Right lobe of liver (tissue), 6 donors: ENCODE data around the gene TMEM44. TPM values are rescaled to one million over a fixed set of nuclear protein-coding genes. Genes with fewer than 3 reads are reported as not detected.

ENCODE experiments used
- ATAC-seq, 4 donors: fragments of 200-7000 bp; cut with Tn5 transposase; one replicate each; pipeline ENCODE4 v1.9.1; 2020; ENCODE audit warnings: mild to moderate bottlenecking in 4 of 4, moderate library complexity in 4 of 4
- DNase-seq, 3 donors: peaks; one replicate each; pipeline ENCODE4 v3.0.0-alpha.2; 2020
- H3K27ac ChIP-seq, 3 donors: fragments of 200-600 bp; one replicate each; pipeline ENCODE4 v1.8.0; 2022
- H3K27me3 ChIP-seq, 2 donors: fragments of 200-600 bp; one replicate each; pipeline ENCODE4 v1.8.0; 2022
- H3K36me3 ChIP-seq, 4 donors: fragments of 200-600 bp; sonication (generic) in 1 of 4; one replicate each; pipeline versions ENCODE4 v1.5.1 to v1.8.0; 2017 to 2022; ENCODE audit warnings: control low read depth in 1 of 4
- H3K4me1 ChIP-seq, 4 donors: fragments of 200-600 bp; sonication (generic) in 1 of 4; one replicate each; pipeline versions ENCODE4 v1.5.1 to v1.8.0; 2017 to 2022; ENCODE audit warnings: control low read depth in 1 of 4
- H3K4me3 ChIP-seq, 3 donors: fragments of 200-600 bp; one replicate each; pipeline ENCODE4 v1.8.0; 2022
- H3K9me3 ChIP-seq, 4 donors: fragments of 200-600 bp; sonication (generic) in 1 of 4; one replicate each; pipeline versions ENCODE4 v1.5.1 to v1.8.0; 2017 to 2022; ENCODE audit warnings: control low read depth in 1 of 4
- POLR2A ChIP-seq: fragments of 450-650 bp; IDR thresholded peaks from one replicate; pipeline ENCODE4 v1.6.1; 2017; ENCODE audit warnings: antibody characterized with exemption, mild to moderate bottlenecking
- WGBS: methylation state at CpG from one replicate; pipeline ENCODE4 v1.1.6; 2018; ENCODE audit warnings: low coverage, low lambda C conversion rate; ENCODE audit not compliant: insufficient coverage; ENCODE audit errors: missing lambda C conversion rate; 5-methylcytosine and 5-hydroxymethylcytosine counted together
- intact Hi-C, 2 donors: fragments of 100-400 bp; cut with DNase I; formaldehyde crosslinking; loops; one replicate each; pipeline versions ENCODE4 v1.11.2 to v1.14.1; 2022
- total RNA-seq, 6 experiments: library from RNA; depleted of rRNA in 2 of 6; stranded (reverse); fragments of >200 nt in 2 of 6; fragmentation: NEBNext Ultra II Directional in 3 of 6; extraction: Animal tissue kit (Norgen Biotek cat#: 25700) in 3 of 6; gene quantifications; one replicate each; pipeline versions ENCODE4 v1.1.0 to v1.2.4, GENCODE V29; 2016 to 2023
- TF ChIP-seq, protein P1 (sequence below), 4 donors: fragments of 200-600 bp in 3 of 4; fragments of 450-650 bp in 1 of 4; IDR thresholded peaks; one replicate each; pipeline versions ENCODE4 v1.5.1 to v1.8.0; 2016 to 2022; ENCODE audit warnings: antibody characterized with exemption in 4 of 4, mild to moderate bottlenecking in 2 of 4
- donor health status: DM: no; HTN: yes; CAD: no.
- donor health status: DM: no; HTN: no; CAD: no.
- donor health status: DM: no; HTN: no; CAD: no.
- donor health status: DM: no; HTN: yes; CAD: no.
- donor health status: DM: no; HTN: yes; CAD: no.

The TMEM44 gene
- total RNA-seq, 6 experiments from 2014 or later, result 2.2 to 6.8 (median 4.2) TPM

DNA sequence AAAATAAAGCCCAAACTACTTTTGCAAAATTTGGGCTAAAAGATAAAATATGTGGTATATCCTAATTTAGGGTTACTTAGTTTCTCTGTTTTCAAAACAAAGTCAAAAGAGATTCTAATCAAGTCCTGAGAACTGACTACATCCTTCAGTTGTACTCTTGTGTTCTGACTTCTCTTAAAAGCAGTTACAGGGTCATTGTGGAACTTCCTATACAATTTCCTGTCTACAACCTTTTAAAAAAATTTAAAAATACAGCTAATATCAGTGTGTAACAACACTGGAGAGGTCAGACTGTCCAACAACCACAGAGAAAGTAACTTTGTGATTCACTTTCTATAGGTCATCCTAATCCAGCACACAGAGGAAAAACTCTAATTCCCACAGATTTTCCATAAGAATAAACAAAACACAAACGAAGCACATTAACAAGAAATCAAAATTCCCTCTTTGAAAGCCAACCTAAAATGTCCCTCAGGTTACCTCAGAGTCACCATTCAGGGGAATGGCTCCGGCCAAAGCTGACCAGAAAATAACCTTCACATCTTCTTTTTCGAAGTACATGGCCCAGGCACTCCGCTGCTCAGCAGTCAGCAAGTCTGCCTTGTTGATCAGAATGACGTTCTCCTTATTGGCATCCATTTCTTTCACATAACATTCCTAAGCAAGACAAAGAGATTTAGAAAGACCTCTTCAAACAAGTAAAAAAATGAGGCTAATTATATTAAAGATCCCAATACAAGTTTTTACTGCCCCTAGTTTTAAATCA, 25.4 kb upstream of the TMEM44 start:
- H3K9me3 ChIP-seq, result no peaks in the 10 kb centered on the region
- H3K4me1 ChIP-seq, result no peaks in the 10 kb centered on the region
- no peak for TF ChIP-seq POLR2A
- TF ChIP-seq, protein P1, sequence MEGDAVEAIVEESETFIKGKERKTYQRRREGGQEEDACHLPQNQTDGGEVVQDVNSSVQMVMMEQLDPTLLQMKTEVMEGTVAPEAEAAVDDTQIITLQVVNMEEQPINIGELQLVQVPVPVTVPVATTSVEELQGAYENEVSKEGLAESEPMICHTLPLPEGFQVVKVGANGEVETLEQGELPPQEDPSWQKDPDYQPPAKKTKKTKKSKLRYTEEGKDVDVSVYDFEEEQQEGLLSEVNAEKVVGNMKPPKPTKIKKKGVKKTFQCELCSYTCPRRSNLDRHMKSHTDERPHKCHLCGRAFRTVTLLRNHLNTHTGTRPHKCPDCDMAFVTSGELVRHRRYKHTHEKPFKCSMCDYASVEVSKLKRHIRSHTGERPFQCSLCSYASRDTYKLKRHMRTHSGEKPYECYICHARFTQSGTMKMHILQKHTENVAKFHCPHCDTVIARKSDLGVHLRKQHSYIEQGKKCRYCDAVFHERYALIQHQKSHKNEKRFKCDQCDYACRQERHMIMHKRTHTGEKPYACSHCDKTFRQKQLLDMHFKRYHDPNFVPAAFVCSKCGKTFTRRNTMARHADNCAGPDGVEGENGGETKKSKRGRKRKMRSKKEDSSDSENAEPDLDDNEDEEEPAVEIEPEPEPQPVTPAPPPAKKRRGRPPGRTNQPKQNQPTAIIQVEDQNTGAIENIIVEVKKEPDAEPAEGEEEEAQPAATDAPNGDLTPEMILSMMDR (IDR thresholded peaks at IDR 0.05), result no peak
- 67% methylated on average over 5 of the region's 5 CpGs for WGBS
- H3K27me3 ChIP-seq, result no peaks in the 10 kb centered on the region
- H3K36me3 ChIP-seq, result peaks cover 0 to 49% (median 27%) of the 10 kb centered on the region in 4 donors
- H3K4me3 ChIP-seq, result no peak overlapping the region
- DNase-seq, result no peak
- ATAC-seq, result peak; percentile 38 to 72 (median 53)
- intact Hi-C loops, result no loop called here
- H3K27ac ChIP-seq, result peak overlapping the region in 2 of 3 donors; percentile 13 to 23

DNA sequence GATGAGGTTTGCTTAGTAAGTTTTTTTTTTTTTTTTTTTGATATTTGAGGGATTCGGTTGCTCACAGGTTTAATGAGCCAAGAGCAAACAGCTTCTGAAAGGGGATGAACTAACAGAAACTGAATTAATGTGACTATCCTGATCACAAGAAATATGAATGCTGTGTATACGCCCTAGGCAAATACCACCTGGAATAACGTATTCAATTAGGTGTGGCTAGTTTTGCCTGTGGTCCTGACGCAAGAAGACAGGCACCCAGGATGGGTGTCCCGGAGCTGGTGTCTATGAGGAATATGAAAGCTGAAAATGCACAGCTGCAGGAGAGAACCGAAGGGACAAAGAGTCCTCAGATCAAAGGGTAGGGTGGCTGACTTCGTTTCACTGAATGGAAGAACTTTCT, 24.2 kb upstream of the TMEM44 start:
- Histone ChIP-seq H3K4me3 (no peak overlapping the region), H3K9me3 (no peaks in the 10 kb centered on the region), H3K27ac (no peak overlapping the region), H3K4me1 (no peaks in the 10 kb centered on the region), H3K27me3 (no peaks in the 10 kb centered on the region), H3K36me3 (peaks cover 0 to 55% (median 27%) of the 10 kb centered on the region in 4 donors)
- DNase-seq, result no peak
- 77% methylated on average over 7 of the region's 7 CpGs for WGBS
- ATAC-seq, result no peak
- TF ChIP-seq POLR2A, result no peak
- TF ChIP-seq, protein P1 (IDR thresholded peaks at IDR 0.05), result no peak
- intact Hi-C loops, result no loop called here

DNA sequence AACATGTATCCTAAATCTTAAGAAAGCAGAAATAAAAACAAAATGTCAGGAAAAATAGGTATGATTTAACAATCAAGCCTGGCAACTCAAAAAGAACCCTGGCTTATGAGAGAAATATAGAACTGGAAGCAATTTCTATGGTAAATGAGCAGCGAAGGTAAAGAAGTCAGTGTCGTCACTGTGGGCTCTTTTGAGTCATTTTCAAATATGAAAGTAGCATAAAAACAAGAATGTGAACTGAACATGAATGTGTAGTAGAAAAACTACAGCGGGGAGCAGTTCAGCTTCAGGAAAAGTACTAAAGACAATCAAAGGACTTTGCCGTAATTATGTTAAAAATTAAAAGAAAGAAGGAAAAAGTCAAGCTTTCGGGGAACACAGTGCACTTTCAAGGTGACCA, 21.2 kb upstream of the TMEM44 start:
- ATAC-seq, result no peak
- H3K27me3 ChIP-seq, result no peaks in the 10 kb centered on the region
- TF ChIP-seq POLR2A, result no peak

DNA sequence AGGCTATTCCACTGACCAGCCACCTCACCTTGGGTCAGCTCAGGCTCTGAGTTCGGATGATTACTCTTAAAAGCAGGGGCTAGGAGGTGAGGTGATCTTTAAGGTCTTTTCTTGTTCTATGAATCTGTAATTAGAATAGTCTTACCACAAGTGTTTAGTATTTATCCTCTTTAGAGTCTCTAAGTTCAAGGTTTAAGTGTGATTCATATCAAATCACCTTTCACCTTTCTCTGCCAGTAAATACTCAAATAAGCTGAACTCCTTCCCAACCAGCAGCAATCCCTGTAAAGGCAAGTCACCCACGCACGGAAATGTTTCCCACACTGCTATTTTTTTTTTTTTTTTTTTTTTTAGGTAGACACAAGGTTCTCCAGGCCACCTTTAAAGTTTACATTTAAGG, 14.5 kb upstream of the TMEM44 start:
- H3K4me3 ChIP-seq, result no peak overlapping the region
- TF ChIP-seq POLR2A, result no peak
- TF ChIP-seq, protein P1 (IDR thresholded peaks at IDR 0.05), result no peak
- DNase-seq (no peak), ATAC-seq (peak in 1 of 4 donors; percentile 60)
- intact Hi-C loops, result no loop called here
- no peaks in the 10 kb centered on the region for H3K27me3 ChIP-seq
- no peak overlapping the region for H3K27ac ChIP-seq
- peaks cover 3 to 78% (median 14%) of the 10 kb centered on the region in 4 donors for H3K36me3 ChIP-seq
- WGBS, result 62% methylated on average over 3 of the region's 3 CpGs
- H3K9me3 ChIP-seq, result no peaks in the 10 kb centered on the region
- no peaks in the 10 kb centered on the region for H3K4me1 ChIP-seq

More for the DNA sequence above, 21.2 kb upstream of the TMEM44 start:
- Histone ChIP-seq H3K4me3 (no peak overlapping the region), H3K27ac (no peak overlapping the region), H3K9me3 (no peaks in the 10 kb centered on the region), H3K36me3 (peaks cover 3 to 67% (median 27%) of the 10 kb centered on the region in 4 donors), H3K4me1 (no peaks in the 10 kb centered on the region)
- WGBS, result 90% methylated on average over 5 of the region's 5 CpGs
- intact Hi-C loops, result no loop called here
- no peak for DNase-seq

DNA sequence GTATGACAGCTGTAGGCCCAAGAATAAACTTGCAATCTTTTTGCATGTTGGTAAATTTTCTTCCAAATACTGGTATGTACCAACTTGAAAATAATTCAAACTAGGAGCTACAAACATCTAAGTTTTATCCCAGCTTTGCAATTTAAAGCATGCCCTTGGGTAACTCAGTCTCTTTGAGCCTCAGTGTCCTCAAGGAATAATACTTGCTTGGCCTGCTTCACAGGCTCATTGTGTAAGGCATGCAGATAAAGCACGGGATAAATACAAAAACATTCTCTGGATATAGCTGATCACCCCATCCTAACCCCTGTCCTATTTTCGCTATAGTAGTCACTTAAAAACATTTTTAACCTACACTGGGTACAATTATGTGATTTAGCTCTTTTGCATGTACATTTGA, 9.6 kb upstream of the TMEM44 start:
- no peak overlapping the region for H3K27ac ChIP-seq
- H3K4me1 ChIP-seq, result no peaks in the 10 kb centered on the region
- no peak for DNase-seq
- no peak overlapping the region for H3K4me3 ChIP-seq
- peaks cover 0 to 52% (median 6%) of the 10 kb centered on the region in 4 donors for H3K36me3 ChIP-seq
- TF ChIP-seq, protein P1 (IDR thresholded peaks at IDR 0.05), result no peak
- intact Hi-C loops, result no loop called here
- WGBS, result 88% methylated on average over 2 of the region's 2 CpGs
- H3K9me3 ChIP-seq, result no peaks in the 10 kb centered on the region
- no peak for ATAC-seq
- H3K27me3 ChIP-seq, result no peaks in the 10 kb centered on the region
